Testis (tissue), 3 donors: Measurements from ENCODE around the gene TPM2. TPM values are rescaled to one million over a fixed set of nuclear protein-coding genes. Genes with fewer than 3 reads are reported as not detected.

Source experiments
- DNase-seq: peaks from one replicate; pipeline ENCODE4 v3.0.0-alpha.2; 2019
- H3K27ac ChIP-seq, 2 donors: fragments of 200-600 bp; sonication (generic); one replicate each; pipeline ENCODE4 v1.5.1; 2019
- H3K27me3 ChIP-seq: fragments of 200-600 bp; sonication (generic); one replicate; pipeline ENCODE4 v1.5.1; 2019
- H3K36me3 ChIP-seq: fragments of 200-600 bp; sonication (generic); one replicate; pipeline ENCODE4 v1.5.1; 2017; ENCODE audit warnings: low read depth; ENCODE audit errors: missing control alignments
- H3K4me1 ChIP-seq: fragments of 200-600 bp; sonication (generic); one replicate; pipeline ENCODE4 v1.5.1; 2019
- H3K4me3 ChIP-seq, 2 donors: fragments of 200-600 bp; sonication (generic); one replicate each; pipeline ENCODE4 v1.5.1; 2017 to 2019
- H3K9me3 ChIP-seq: fragments of 200-600 bp; sonication (generic); one replicate; pipeline ENCODE4 v1.5.1; 2017
- CTCF ChIP-seq, 3 experiments: fragments of 450-650 bp in 2 of 3; fragments of 200-600 bp in 1 of 3; sonication (generic) in 1 of 3; IDR thresholded peaks; one replicate each; pipeline ENCODE4 v1.5.1; 2016 to 2019; ENCODE audit warnings: antibody characterized with exemption in 3 of 3, mild to moderate bottlenecking in 2 of 3, moderate library complexity in 1 of 3
- POLR2A ChIP-seq: fragments of 450-650 bp; IDR thresholded peaks from one replicate; pipeline ENCODE4 v1.6.1; 2017; ENCODE audit warnings: antibody characterized with exemption, mild to moderate bottlenecking, moderate library complexity
- WGBS, 2 donors: methylation state at CpG; one replicate each; pipeline ENCODE4 v1.1.5; 2018; 5-methylcytosine and 5-hydroxymethylcytosine counted together
- intact Hi-C: fragments of 100-400 bp; cut with DNase I; formaldehyde crosslinking; loops from one replicate; pipeline ENCODE4 v1.15.1; 2023; ENCODE audit warnings: low total_unique reads
- polyA plus RNA-seq: library from polyadenylated mRNA; stranded (reverse); fragments of 350-450 nt; fragmentation: Illumina TruSeq; extraction: RNeasy Lipid Tissue Mini Kit (QIAGEN cat#74804); gene quantifications from one replicate; pipeline ENCODE4 v1.2.3, GENCODE V29; 2014; ENCODE audit warnings: low read depth, low replicate concordance; ENCODE audit not compliant: insufficient read depth
- total RNA-seq, 2 donors: library from RNA; depleted of rRNA; stranded (reverse); fragments of >200 nt; gene quantifications; one replicate each; pipeline ENCODE4 v1.2.3, GENCODE V29; 2016

Gene TPM2
- total and polyA plus RNA-seq, 3 donors from 2014 or later: 182 to 369 (median 211) TPM

DNA sequence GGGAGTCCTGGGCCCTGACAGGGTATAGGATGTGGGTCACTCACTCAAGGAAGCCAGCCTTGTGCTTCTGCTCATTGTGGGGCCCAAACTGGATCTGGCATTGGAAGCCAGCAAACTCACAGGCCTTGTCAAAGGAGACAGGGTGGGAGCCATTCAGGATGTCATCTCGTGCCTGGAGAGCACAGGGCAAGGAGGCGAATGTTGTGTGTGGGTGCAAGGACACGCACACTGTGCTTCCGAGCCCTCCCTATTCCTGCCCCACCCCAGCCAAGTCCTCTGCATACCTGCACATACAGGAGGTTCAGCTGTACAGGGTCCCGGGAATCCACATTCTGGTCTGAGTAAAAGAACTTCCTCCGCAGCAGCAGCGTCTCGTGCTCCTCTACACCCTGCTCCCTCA, 34.2 kb upstream of the TPM2 start:
- H3K4me1 ChIP-seq: peaks cover 29% of the 10 kb centered on the region
- H3K27ac ChIP-seq: no peak overlapping the region
- WGBS, 2 donors: 93 to 97% methylated on average over 8 of the region's 8 CpGs
- H3K36me3 ChIP-seq: no peaks in the 10 kb centered on the region
- H3K4me3 ChIP-seq: no peak overlapping the region
- intact Hi-C loops: loop anchor here (10.0 kb wide), 1 partner anchor 59 kb away; the partner anchor contains the start of gene ARHGEF39
- DNase-seq: no peak
- TF ChIP-seq CTCF (IDR thresholded peaks at IDR 0.05) (no peak), POLR2A (no peak)
- no peaks in the 10 kb centered on the region for H3K27me3 ChIP-seq
- no peaks in the 10 kb centered on the region for H3K9me3 ChIP-seq

DNA sequence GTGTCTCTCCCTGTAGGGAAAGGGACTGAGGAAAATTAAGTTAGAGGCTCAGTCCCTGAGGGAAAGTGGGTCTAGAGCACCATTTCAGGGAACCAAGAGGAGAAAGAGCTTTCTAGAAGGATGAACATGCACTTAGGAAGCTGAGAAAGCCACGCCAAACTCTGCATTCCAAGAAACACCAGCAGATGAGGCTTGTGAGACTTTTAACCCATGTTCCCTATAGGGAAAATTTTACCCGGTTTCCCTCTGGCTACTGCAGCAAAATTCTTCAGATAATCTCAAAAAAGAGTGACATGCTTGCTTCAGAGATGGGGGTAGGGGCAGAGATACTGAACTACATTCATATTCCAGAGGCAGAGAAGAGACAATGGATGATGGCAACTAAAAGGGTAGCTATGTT, 33.7 kb upstream of the TPM2 start:
- intact Hi-C loops: loop anchor here (10.0 kb wide), 1 partner anchor 59 kb away; the partner anchor contains the start of gene ARHGEF39
- no peak for DNase-seq
- no peaks in the 10 kb centered on the region for H3K9me3 ChIP-seq
- no peaks in the 10 kb centered on the region for H3K27me3 ChIP-seq
- H3K27ac ChIP-seq: no peak overlapping the region
- TF ChIP-seq POLR2A (no peak), CTCF (IDR thresholded peaks at IDR 0.05) (no peak)
- no peaks in the 10 kb centered on the region for H3K36me3 ChIP-seq
- peaks cover 24% of the 10 kb centered on the region for H3K4me1 ChIP-seq
- 86 to 92% methylated on average over 2 of the region's 2 CpGs for WGBS, 2 donors
- no peak overlapping the region for H3K4me3 ChIP-seq

DNA sequence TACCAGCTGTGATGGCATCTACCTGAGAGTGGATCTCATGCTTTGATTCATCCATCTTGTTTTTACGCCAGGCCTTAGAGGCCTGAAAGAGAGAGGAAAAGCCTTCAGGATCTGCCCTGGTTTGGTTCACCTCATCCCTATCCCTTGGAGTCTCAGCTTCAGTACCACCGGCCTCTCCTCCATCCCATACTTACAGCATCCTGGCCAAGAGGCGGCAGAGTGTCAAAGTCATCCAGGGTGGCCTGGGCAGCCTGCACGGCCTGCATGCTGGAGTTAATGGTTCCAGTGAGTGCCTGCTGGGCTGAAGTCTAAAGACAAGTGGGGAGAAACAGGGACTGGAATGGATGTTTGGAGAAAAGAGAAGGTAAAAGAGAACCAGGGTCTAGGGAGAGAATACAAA, 29.8 kb upstream of the TPM2 start:
- H3K27ac ChIP-seq: no peak overlapping the region
- no peak for DNase-seq
- WGBS, 2 donors: 88 to 90% methylated on average over 4 of the region's 4 CpGs

GRCh38 chr9:35718721-35719511, 29.2 kb upstream of the TPM2 start:
- intact Hi-C loops: no loop called here
- WGBS, 2 donors: 87 to 88% methylated on average over 9 to 15 of the region's 15 CpGs

More for the DNA sequence above, 29.8 kb upstream of the TPM2 start:
- intact Hi-C loops: no loop called here
- Histone ChIP-seq H3K27me3 (no peaks in the 10 kb centered on the region), H3K36me3 (no peaks in the 10 kb centered on the region), H3K9me3 (no peaks in the 10 kb centered on the region), H3K4me1 (no peaks in the 10 kb centered on the region), H3K4me3 (no peak overlapping the region)
- TF ChIP-seq CTCF (IDR thresholded peaks at IDR 0.05): no peak
- TF ChIP-seq POLR2A: no peak

More at GRCh38 chr9:35718721-35719511, 29.2 kb upstream of the TPM2 start:
- no peak for DNase-seq
- H3K9me3 ChIP-seq: no peaks in the 10 kb centered on the region
- no peak overlapping the region for H3K27ac ChIP-seq
- TF ChIP-seq CTCF (IDR thresholded peaks at IDR 0.05) (no peak), POLR2A (no peak)
- H3K36me3 ChIP-seq: no peaks in the 10 kb centered on the region
- H3K27me3 ChIP-seq: no peaks in the 10 kb centered on the region
- no peak overlapping the region for H3K4me3 ChIP-seq
- no peaks in the 10 kb centered on the region for H3K4me1 ChIP-seq
